Stimulated activated CD8-positive, alpha-beta memory T cell treated with anti-CD3 and anti-CD28 coated beads, Interleukin-15, amount 100 ng/mL, for 24 hours (primary cell): ENCODE measurements around the gene CPNE5.
A peak's percentile ranks its signal among the peaks of the same experiment; 100 is the strongest.

Source experiments
- DNase-seq: peaks from one replicate; pipeline ENCODE4 v3.0.0-alpha.2; 2020; ENCODE audit warnings: low read depth

Gene CPNE5

GRCh38 chr6:36791085-36791484 lies 48.2 kb downstream of the CPNE5 start:
- no peak for DNase-seq

GRCh38 chr6:36788768-36789167 lies 50.5 kb downstream of the CPNE5 start:
- no peak for DNase-seq

- DNase-seq = no peak
Measured at GRCh38 chr6:36788186-36788585, 51.1 kb downstream of the CPNE5 start.

GRCh38 chr6:36787210-36787609 lies 52.0 kb downstream of the CPNE5 start:
- DNase-seq = no peak

- no peak for DNase-seq
Measured at GRCh38 chr6:36786055-36786675, 53.1 kb downstream of the CPNE5 start.

- DNase-seq = no peak
Measured at GRCh38 chr6:36784376-36784636, 54.9 kb downstream of the CPNE5 start.

- no peak for DNase-seq
Measured at GRCh38 chr6:36783603-36784375, 55.5 kb downstream of the CPNE5 start.

- no peak for DNase-seq
Measured at GRCh38 chr6:36781669-36782068, 57.6 kb downstream of the CPNE5 start.

- DNase-seq = no peak
Measured at GRCh38 chr6:36780442-36781177, 58.6 kb downstream of the CPNE5 start.

GRCh38 chr6:36779227-36779626 lies 60.0 kb downstream of the CPNE5 start:
- no peak for DNase-seq

- DNase-seq = no peak
Measured at GRCh38 chr6:36777801-36778200, 61.4 kb downstream of the CPNE5 start.

- DNase-seq = no peak
Measured at GRCh38 chr6:36776167-36776566, 63.1 kb downstream of the CPNE5 start.

- no peak for DNase-seq
Measured at GRCh38 chr6:36774331-36774730, 64.9 kb downstream of the CPNE5 start.

GRCh38 chr6:36772397-36772796 lies 66.8 kb downstream of the CPNE5 start:
- no peak for DNase-seq

- DNase-seq = no peak
Measured at GRCh38 chr6:36771145-36771544, 68.1 kb downstream of the CPNE5 start.

GRCh38 chr6:36769676-36770499 lies 69.4 kb downstream of the CPNE5 start:
- no peak for DNase-seq

- no peak for DNase-seq
Measured at GRCh38 chr6:36769183-36769675, 70.0 kb downstream of the CPNE5 start.

- DNase-seq = no peak
Measured at GRCh38 chr6:36766399-36766945, 72.8 kb downstream of the CPNE5 start.

GRCh38 chr6:36765594-36766398 lies 73.4 kb downstream of the CPNE5 start:
- DNase-seq = peak; percentile 52

GRCh38 chr6:36765190-36765589 lies 74.1 kb downstream of the CPNE5 start:
- DNase-seq = no peak

GRCh38 chr6:36762123-36762522 lies 77.1 kb downstream of the CPNE5 start:
- no peak for DNase-seq
